22Rv1 (cell line): ENCODE measurements around the gene DENND2C.

Experiments used
- H3K27ac ChIP-seq: fragments of 450-650 bp; 2 replicates; pipeline ENCODE4 v1.5.1; 2017
- CTCF ChIP-seq: fragments of 450-650 bp; IDR thresholded peaks from 2 replicates; pipeline ENCODE4 v1.5.1; 2017; ENCODE audit warnings: mild to moderate bottlenecking
- ZFX ChIP-seq: fragments of 450-650 bp; IDR thresholded peaks from 2 replicates; pipeline ENCODE4 v1.6.1; 2017; ENCODE audit warnings: antibody characterized with exemption, borderline replicate concordance

The DENND2C gene

GRCh38 chr1:114535401-114535800 is 134.4 kb downstream of the DENND2C start:
- H3K27ac ChIP-seq: no peak overlapping the region
- TF ChIP-seq ZFX: no peak
- no peak for TF ChIP-seq CTCF
